SK-N-SH treated with all-trans-retinoic acid at 6 μM for 48 hours (cell line): Measurements from ENCODE around the gene RPL27A.

Experiments
- ATAC-seq: fragments of 200-7000 bp; cut with Tn5 transposase; 3 replicates; pipeline ENCODE4 v1.9.1; 2020; ENCODE audit warnings: mild to moderate bottlenecking, moderate library complexity
- ARNTL ChIP-seq: fragments of 450-650 bp; formaldehyde crosslinking; IDR thresholded peaks from 2 replicates; pipeline ENCODE4 v1.5.0; 2020; ENCODE audit warnings: low read depth, mild to moderate bottlenecking, moderate library complexity, borderline replicate concordance
- BACH2 ChIP-seq: fragments of 250-450 bp; sonication (Bioruptor Pico); IDR thresholded peaks from 2 replicates; pipeline ENCODE4 v1.9.0; 2021; ENCODE audit warnings: mild to moderate bottlenecking, borderline replicate concordance
- CSDC2 ChIP-seq: fragments of 250-450 bp; sonication (Bioruptor Pico); IDR thresholded peaks from 2 replicates; pipeline ENCODE4 v1.5.0; 2020; ENCODE audit warnings: mild to moderate bottlenecking, moderate library complexity
- ESRRG ChIP-seq: fragments of 250-450 bp; sonication (Bioruptor Pico); IDR thresholded peaks from 2 replicates; pipeline ENCODE4 v1.6.1; 2021; ENCODE audit warnings: mild to moderate bottlenecking
- GLIS3 ChIP-seq: fragments of 250-450 bp; sonication (Bioruptor Pico); IDR thresholded peaks from 2 replicates; pipeline ENCODE4 v1.5.0; 2020; ENCODE audit warnings: mild to moderate bottlenecking, moderate library complexity
- ISL1 ChIP-seq: fragments of 250-450 bp; sonication (Bioruptor Pico); IDR thresholded peaks from 2 replicates; pipeline ENCODE4 v2.1.2; 2022; ENCODE audit warnings: mild to moderate bottlenecking, moderate library complexity
- OSR1 ChIP-seq: fragments of 250-450 bp; sonication (Bioruptor Pico); IDR thresholded peaks from 2 replicates; pipeline ENCODE4 v1.8.0; 2022; ENCODE audit warnings: moderate library complexity, mild to moderate bottlenecking, inconsistent platforms
- PPARA ChIP-seq: fragments of 250-450 bp; sonication (Bioruptor Pico); IDR thresholded peaks from 2 replicates; pipeline ENCODE4 v1.5.0; 2020; ENCODE audit warnings: mild to moderate bottlenecking, borderline replicate concordance
- RARB ChIP-seq: fragments of 250-450 bp; sonication (Bioruptor Pico); IDR thresholded peaks from 2 replicates; pipeline ENCODE4 v1.8.0; 2021; ENCODE audit warnings: mild to moderate bottlenecking, moderate library complexity
- SNAI2 ChIP-seq: fragments of 250-450 bp; sonication (Bioruptor Pico); IDR thresholded peaks from 2 replicates; pipeline ENCODE4 v1.5.0; 2020; ENCODE audit warnings: mild to moderate bottlenecking, moderate library complexity
- TOX ChIP-seq: fragments of 250-450 bp; sonication (Bioruptor Pico); IDR thresholded peaks from 2 replicates; pipeline ENCODE4 v1.8.0; 2021; ENCODE audit warnings: mild to moderate bottlenecking, moderate library complexity, borderline replicate concordance
- ZC3H10 ChIP-seq: fragments of 250-450 bp; sonication (Bioruptor Pico); IDR thresholded peaks from 2 replicates; pipeline ENCODE4 v1.5.1; 2021; ENCODE audit warnings: mild to moderate bottlenecking, moderate library complexity
- ZFP3 ChIP-seq: fragments of 250-450 bp; sonication (Bioruptor Pico); IDR thresholded peaks from 2 replicates; pipeline ENCODE4 v1.5.0; 2020; ENCODE audit warnings: mild to moderate bottlenecking, moderate library complexity
- ZFP30 ChIP-seq: fragments of 450-650 bp; formaldehyde crosslinking; IDR thresholded peaks from 2 replicates; pipeline ENCODE4 v1.5.0; 2022; ENCODE audit warnings: mild to moderate bottlenecking, moderate library complexity
- ZNF565 ChIP-seq: fragments of 450-650 bp; formaldehyde crosslinking; conservative IDR thresholded peaks from 2 replicates; pipeline ENCODE4 v1.5.0; 2020; ENCODE audit warnings: low read depth, mild to moderate bottlenecking, moderate library complexity
- ZNF70 ChIP-seq: fragments of 450-650 bp; formaldehyde crosslinking; IDR thresholded peaks from 2 replicates; pipeline ENCODE4 v1.5.0; 2020; ENCODE audit warnings: mild to moderate bottlenecking, moderate library complexity
- ZNF8 ChIP-seq: fragments of 450-650 bp; formaldehyde crosslinking; IDR thresholded peaks from 2 replicates; pipeline ENCODE4 v1.5.0; 2020; ENCODE audit warnings: mild to moderate bottlenecking, moderate library complexity
- TF ChIP-seq, protein P1 (sequence below): fragments of 250-450 bp; sonication (Bioruptor Pico); IDR thresholded peaks from 2 replicates; pipeline ENCODE4 v1.5.0; 2020; ENCODE audit warnings: mild to moderate bottlenecking, moderate library complexity
- TF ChIP-seq, protein P2 (sequence below): fragments of 250-450 bp; sonication (Bioruptor Pico); IDR thresholded peaks from 2 replicates; pipeline ENCODE4 v1.5.1; 2020; ENCODE audit warnings: low read depth, mild to moderate bottlenecking, moderate library complexity
- TF ChIP-seq, protein P3 (sequence below): fragments of 250-450 bp; sonication (Bioruptor Pico); IDR thresholded peaks from 2 replicates; pipeline ENCODE4 v1.8.0; 2021; ENCODE audit warnings: low read depth, mild to moderate bottlenecking, moderate library complexity, borderline replicate concordance
- TF ChIP-seq, protein P4 (sequence below): fragments of 250-450 bp; sonication (Bioruptor Pico); IDR thresholded peaks from 2 replicates; pipeline ENCODE4 v1.8.0; 2020; ENCODE audit warnings: mild to moderate bottlenecking, moderate library complexity, borderline replicate concordance
- TF ChIP-seq, protein P5 (sequence below): fragments of 250-450 bp; sonication (Bioruptor Pico); IDR thresholded peaks from 2 replicates; pipeline ENCODE4 v1.5.1; 2021; ENCODE audit warnings: mild to moderate bottlenecking, moderate library complexity

RPL27A gene

DNA sequence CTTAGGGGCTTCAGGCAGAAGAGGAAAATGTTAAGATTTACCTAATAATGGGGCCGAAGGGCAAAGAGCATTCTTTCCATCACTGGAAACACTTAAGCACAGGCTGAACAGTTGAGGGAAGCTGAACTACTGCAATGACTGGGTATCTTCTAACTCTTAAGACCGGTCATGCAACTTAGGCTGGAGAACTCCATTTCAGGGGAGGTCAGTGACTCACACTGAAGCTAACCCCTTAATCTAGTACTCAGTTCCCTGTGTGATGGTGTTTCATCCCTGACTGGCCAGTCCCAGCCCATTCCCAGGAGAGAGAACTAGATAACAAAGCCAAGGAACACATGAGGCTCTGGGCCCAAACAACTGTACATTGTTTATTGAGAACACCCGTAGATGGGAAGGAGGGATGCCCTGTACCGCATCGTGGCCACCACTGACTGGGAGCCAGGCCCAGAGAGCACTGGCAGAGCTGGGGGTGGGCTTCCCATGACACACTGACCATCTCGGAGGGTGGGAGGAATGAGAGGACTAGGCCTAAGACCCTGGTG lies 10.5 kb downstream of the RPL27A start:
- ATAC-seq: no peak

DNA sequence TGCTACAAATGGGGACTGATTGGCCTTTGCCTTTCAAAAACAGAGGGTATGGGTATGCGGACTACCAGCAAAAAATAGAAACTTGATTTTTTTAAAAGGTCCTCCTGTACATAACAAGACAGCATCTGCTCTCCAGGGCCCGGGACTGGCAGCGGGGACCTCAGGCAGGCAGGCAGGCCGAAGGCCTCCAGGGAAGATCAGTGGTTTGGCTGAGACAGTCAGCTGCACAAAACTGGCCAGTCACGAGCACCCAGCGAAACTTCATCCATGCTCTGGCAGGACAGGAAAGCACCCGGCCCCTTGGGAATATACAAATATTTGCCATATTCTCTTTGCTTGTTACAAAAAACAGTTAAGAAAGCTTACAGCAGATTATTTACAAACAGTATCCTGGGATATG lies 11.0 kb downstream of the RPL27A start:
- no peak for ATAC-seq
- TF ChIP-seq PPARA (CRISPR knock-in tag) (no peak), ZNF70 (CRISPR knock-in tag) (no peak), ZNF8 (no peak), ISL1 (no peak), BACH2 (no peak), ESRRG (no peak), CSDC2 (CRISPR knock-in tag) (no peak), OSR1 (CRISPR knock-in tag) (no peak), ZNF565 (CRISPR knock-in tag) (no peak), GLIS3 (CRISPR knock-in tag) (no peak), ZFP30 (no peak), ARNTL (CRISPR knock-in tag) (no peak), ZFP3 (CRISPR knock-in tag) (no peak), SNAI2 (CRISPR knock-in tag) (no peak), RARB (CRISPR knock-in tag) (no peak)
- TF ChIP-seq, protein P1, sequence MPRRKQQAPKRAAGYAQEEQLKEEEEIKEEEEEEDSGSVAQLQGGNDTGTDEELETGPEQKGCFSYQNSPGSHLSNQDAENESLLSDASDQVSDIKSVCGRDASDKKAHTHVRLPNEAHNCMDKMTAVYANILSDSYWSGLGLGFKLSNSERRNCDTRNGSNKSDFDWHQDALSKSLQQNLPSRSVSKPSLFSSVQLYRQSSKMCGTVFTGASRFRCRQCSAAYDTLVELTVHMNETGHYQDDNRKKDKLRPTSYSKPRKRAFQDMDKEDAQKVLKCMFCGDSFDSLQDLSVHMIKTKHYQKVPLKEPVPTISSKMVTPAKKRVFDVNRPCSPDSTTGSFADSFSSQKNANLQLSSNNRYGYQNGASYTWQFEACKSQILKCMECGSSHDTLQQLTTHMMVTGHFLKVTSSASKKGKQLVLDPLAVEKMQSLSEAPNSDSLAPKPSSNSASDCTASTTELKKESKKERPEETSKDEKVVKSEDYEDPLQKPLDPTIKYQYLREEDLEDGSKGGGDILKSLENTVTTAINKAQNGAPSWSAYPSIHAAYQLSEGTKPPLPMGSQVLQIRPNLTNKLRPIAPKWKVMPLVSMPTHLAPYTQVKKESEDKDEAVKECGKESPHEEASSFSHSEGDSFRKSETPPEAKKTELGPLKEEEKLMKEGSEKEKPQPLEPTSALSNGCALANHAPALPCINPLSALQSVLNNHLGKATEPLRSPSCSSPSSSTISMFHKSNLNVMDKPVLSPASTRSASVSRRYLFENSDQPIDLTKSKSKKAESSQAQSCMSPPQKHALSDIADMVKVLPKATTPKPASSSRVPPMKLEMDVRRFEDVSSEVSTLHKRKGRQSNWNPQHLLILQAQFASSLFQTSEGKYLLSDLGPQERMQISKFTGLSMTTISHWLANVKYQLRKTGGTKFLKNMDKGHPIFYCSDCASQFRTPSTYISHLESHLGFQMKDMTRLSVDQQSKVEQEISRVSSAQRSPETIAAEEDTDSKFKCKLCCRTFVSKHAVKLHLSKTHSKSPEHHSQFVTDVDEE (CRISPR knock-in tag): no peak
- TF ChIP-seq, protein P2, sequence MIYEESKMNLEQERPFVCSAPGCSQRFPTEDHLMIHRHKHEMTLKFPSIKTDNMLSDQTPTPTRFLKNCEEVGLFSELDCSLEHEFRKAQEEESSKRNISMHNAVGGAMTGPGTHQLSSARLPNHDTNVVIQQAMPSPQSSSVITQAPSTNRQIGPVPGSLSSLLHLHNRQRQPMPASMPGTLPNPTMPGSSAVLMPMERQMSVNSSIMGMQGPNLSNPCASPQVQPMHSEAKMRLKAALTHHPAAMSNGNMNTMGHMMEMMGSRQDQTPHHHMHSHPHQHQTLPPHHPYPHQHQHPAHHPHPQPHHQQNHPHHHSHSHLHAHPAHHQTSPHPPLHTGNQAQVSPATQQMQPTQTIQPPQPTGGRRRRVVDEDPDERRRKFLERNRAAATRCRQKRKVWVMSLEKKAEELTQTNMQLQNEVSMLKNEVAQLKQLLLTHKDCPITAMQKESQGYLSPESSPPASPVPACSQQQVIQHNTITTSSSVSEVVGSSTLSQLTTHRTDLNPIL (CRISPR knock-in tag): no peak
- TF ChIP-seq, protein P3, sequence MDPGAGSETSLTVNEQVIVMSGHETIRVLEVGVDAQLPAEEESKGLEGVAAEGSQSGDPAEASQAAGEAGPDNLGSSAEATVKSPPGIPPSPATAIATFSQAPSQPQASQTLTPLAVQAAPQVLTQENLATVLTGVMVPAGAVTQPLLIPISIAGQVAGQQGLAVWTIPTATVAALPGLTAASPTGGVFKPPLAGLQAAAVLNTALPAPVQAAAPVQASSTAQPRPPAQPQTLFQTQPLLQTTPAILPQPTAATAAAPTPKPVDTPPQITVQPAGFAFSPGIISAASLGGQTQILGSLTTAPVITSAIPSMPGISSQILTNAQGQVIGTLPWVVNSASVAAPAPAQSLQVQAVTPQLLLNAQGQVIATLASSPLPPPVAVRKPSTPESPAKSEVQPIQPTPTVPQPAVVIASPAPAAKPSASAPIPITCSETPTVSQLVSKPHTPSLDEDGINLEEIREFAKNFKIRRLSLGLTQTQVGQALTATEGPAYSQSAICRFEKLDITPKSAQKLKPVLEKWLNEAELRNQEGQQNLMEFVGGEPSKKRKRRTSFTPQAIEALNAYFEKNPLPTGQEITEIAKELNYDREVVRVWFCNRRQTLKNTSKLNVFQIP (CRISPR knock-in tag): no peak
- TF ChIP-seq, protein P4, sequence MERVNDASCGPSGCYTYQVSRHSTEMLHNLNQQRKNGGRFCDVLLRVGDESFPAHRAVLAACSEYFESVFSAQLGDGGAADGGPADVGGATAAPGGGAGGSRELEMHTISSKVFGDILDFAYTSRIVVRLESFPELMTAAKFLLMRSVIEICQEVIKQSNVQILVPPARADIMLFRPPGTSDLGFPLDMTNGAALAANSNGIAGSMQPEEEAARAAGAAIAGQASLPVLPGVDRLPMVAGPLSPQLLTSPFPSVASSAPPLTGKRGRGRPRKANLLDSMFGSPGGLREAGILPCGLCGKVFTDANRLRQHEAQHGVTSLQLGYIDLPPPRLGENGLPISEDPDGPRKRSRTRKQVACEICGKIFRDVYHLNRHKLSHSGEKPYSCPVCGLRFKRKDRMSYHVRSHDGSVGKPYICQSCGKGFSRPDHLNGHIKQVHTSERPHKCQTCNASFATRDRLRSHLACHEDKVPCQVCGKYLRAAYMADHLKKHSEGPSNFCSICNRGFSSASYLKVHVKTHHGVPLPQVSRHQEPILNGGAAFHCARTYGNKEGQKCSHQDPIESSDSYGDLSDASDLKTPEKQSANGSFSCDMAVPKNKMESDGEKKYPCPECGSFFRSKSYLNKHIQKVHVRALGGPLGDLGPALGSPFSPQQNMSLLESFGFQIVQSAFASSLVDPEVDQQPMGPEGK (CRISPR knock-in tag): no peak
- TF ChIP-seq, all 23 proteins: peak for 0

More for the DNA sequence above, 10.5 kb downstream of the RPL27A start:
- TF ChIP-seq CSDC2 (CRISPR knock-in tag) (no peak), ZC3H10 (no peak), ARNTL (CRISPR knock-in tag) (no peak), ZFP3 (CRISPR knock-in tag) (no peak), RARB (CRISPR knock-in tag) (no peak), BACH2 (no peak), PPARA (CRISPR knock-in tag) (no peak), ESRRG (no peak)
- TF ChIP-seq, protein P2 (CRISPR knock-in tag): no peak

DNA sequence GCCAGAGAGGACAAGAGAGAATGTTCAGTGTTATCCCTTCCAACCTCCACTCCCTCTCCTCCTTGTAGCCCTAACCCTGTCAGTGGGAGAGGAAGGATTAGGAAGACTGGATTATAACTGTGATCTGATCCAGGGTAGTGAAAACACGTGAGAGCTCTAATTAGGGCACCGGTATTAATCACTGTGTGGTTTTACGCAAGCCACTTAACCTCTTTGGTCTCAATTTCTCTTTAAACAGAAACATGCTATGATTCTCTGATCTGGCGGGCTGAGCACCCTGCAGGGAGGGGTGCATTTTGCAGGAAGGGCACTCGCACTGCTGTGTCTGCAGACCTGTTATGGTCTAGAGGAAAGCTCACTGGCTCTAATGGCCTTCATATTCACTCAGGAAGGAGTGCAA lies 11.5 kb downstream of the RPL27A start:
- TF ChIP-seq BACH2: no peak
- no peak for TF ChIP-seq GLIS3 (CRISPR knock-in tag)
- TF ChIP-seq ZFP3 (CRISPR knock-in tag): no peak
- TF ChIP-seq, protein P2 (CRISPR knock-in tag): no peak
- TF ChIP-seq TOX: no peak
- no peak for TF ChIP-seq ZC3H10
- TF ChIP-seq, protein P3 (CRISPR knock-in tag): no peak
- TF ChIP-seq ZNF8: no peak
- no peak for TF ChIP-seq SNAI2 (CRISPR knock-in tag)
- no peak for TF ChIP-seq ZNF70 (CRISPR knock-in tag)
- TF ChIP-seq CSDC2 (CRISPR knock-in tag): no peak
- TF ChIP-seq, protein P5, sequence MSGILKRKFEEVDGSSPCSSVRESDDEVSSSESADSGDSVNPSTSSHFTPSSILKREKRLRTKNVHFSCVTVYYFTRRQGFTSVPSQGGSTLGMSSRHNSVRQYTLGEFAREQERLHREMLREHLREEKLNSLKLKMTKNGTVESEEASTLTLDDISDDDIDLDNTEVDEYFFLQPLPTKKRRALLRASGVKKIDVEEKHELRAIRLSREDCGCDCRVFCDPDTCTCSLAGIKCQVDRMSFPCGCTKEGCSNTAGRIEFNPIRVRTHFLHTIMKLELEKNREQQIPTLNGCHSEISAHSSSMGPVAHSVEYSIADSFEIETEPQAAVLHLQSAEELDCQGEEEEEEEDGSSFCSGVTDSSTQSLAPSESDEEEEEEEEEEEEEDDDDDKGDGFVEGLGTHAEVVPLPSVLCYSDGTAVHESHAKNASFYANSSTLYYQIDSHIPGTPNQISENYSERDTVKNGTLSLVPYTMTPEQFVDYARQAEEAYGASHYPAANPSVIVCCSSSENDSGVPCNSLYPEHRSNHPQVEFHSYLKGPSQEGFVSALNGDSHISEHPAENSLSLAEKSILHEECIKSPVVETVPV (CRISPR knock-in tag): no peak
- no peak for TF ChIP-seq ZNF565 (CRISPR knock-in tag)
- TF ChIP-seq ZFP30: no peak
- TF ChIP-seq OSR1 (CRISPR knock-in tag): no peak
- TF ChIP-seq PPARA (CRISPR knock-in tag): no peak
- no peak for TF ChIP-seq ISL1
- no peak for TF ChIP-seq ARNTL (CRISPR knock-in tag)
- TF ChIP-seq, all 23 proteins: peak for 0
- ATAC-seq: no peak
